Astrocyte (in vitro differentiated cells and primary cell): ENCODE data around the gene ADARB2. TPM values are rescaled to one million over a fixed set of nuclear protein-coding genes. Genes with fewer than 3 reads are reported as not detected.

Source experiments
- DNase-seq: peaks from one replicate; pipeline ENCODE4 v3.0.0-alpha.2; 2010; ENCODE audit warnings: low read depth
- FAIRE-seq: peaks from 2 replicates; lab custom pipeline; 2011; peaks lifted over from hg19 to GRCh38; lab: Jason Lieb, UNC
- H2AFZ ChIP-seq: 2 replicates; pipeline ENCODE4 v1.6.0; 2012; ENCODE audit warnings: low read depth, low read length, inconsistent platforms
- H3K27ac ChIP-seq: 2 replicates; pipeline ENCODE4 v1.5.1; 2011; ENCODE audit warnings: low read depth, low read length, inconsistent platforms
- H3K27me3 ChIP-seq: 2 replicates; pipeline ENCODE4 v1.6.0; 2011; ENCODE audit warnings: low read length, inconsistent platforms; ENCODE audit not compliant: insufficient read depth
- H3K36me3 ChIP-seq: 2 replicates; pipeline ENCODE4 v1.5.1; 2011; ENCODE audit warnings: low read length, inconsistent platforms; ENCODE audit not compliant: insufficient read depth
- H3K4me1 ChIP-seq: 2 replicates; pipeline ENCODE4 v1.5.1; 2011; ENCODE audit warnings: low read length, inconsistent platforms; ENCODE audit not compliant: insufficient read depth
- H3K4me2 ChIP-seq: 2 replicates; pipeline ENCODE4 v1.6.0; 2012; ENCODE audit warnings: low read length, inconsistent platforms
- H3K4me3 ChIP-seq: 2 replicates; pipeline ENCODE4 v1.5.1; 2011; ENCODE audit warnings: low read depth, mild to moderate bottlenecking, low read length, inconsistent platforms; ENCODE audit not compliant: insufficient read depth
- H3K79me2 ChIP-seq: 2 replicates; pipeline ENCODE4 v1.6.0; 2012; ENCODE audit warnings: mild to moderate bottlenecking, low read length, inconsistent platforms; ENCODE audit not compliant: insufficient read depth
- H3K9ac ChIP-seq: 2 replicates; pipeline ENCODE4 v1.6.0; 2012; ENCODE audit warnings: mild to moderate bottlenecking, low read length, inconsistent platforms
- H3K9me3 ChIP-seq: 2 replicates; pipeline ENCODE4 v1.5.1; 2012; ENCODE audit warnings: low read depth, mild to moderate bottlenecking, low read length, inconsistent platforms; ENCODE audit not compliant: insufficient read depth
- H4K20me1 ChIP-seq: 2 replicates; pipeline ENCODE4 v1.6.0; 2012; ENCODE audit warnings: low read length, inconsistent platforms; ENCODE audit not compliant: insufficient read depth
- H3K27ac Mint-ChIP-seq: one replicate; pipeline ENCODE4 v1.8.0; 2021; ENCODE audit warnings: mild to moderate bottlenecking, mixed read lengths; ENCODE audit not compliant: unreplicated experiment
- H3K27me3 Mint-ChIP-seq: one replicate; pipeline ENCODE4 v1.8.0; 2021; ENCODE audit warnings: low read depth, mixed read lengths; ENCODE audit not compliant: unreplicated experiment
- H3K36me3 Mint-ChIP-seq: one replicate; pipeline ENCODE4 v1.8.0; 2021; ENCODE audit warnings: low read depth, mixed read lengths; ENCODE audit not compliant: unreplicated experiment
- H3K4me1 Mint-ChIP-seq: one replicate; pipeline ENCODE4 v1.8.0; 2021; ENCODE audit warnings: low read depth, mixed read lengths; ENCODE audit not compliant: unreplicated experiment
- H3K4me3 Mint-ChIP-seq: one replicate; pipeline ENCODE4 v1.8.0; 2021; ENCODE audit warnings: mild to moderate bottlenecking, moderate library complexity, mixed read lengths; ENCODE audit not compliant: unreplicated experiment
- H3K9me3 Mint-ChIP-seq: one replicate; pipeline ENCODE4 v1.8.0; 2021; ENCODE audit warnings: mild to moderate bottlenecking, mixed read lengths; ENCODE audit not compliant: unreplicated experiment
- EZH2 ChIP-seq: IDR thresholded peaks from 2 replicates; pipeline ENCODE4 v1.6.1; 2012; ENCODE audit warnings: mild to moderate bottlenecking, low read length, inconsistent platforms; ENCODE audit not compliant: insufficient read depth
- total RNA-seq: library from RNA; stranded (reverse); gene quantifications from 2 replicates; pipeline ENCODE4 v1.2.1, GENCODE V29; 2021
- TF ChIP-seq, protein P1 (sequence below): IDR thresholded peaks from 2 replicates; pipeline ENCODE4 v1.5.1; 2011; ENCODE audit warnings: low read depth, mild to moderate bottlenecking, inconsistent platforms, low read length, moderate library complexity; ENCODE audit not compliant: insufficient read depth

Gene ADARB2
- total RNA-seq, 1 donor from 2014 or later = 0.18 TPM

DNA sequence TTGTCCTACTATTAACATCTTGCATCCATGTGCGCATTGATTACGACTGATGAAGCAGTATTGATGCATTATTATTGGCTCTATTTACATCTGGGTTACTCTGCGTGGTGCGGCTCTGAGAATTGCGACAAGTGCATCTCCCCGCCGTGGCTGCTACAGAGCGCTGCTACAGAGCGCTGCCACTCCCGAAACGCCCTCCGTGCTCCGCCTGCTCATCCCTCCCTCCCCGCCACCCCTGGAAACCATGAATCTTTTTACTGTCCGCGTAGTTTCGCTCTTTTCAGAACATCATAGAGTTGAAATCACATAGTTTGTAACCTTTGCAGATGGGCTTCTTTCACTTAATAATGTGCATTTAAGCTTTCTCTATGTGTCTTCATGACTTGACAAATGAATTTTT, 74.1 kb downstream of the ADARB2 start:
- H3K4me2 ChIP-seq = no peak overlapping the region
- no peak overlapping the region for H3K4me3 ChIP-seq
- H3K4me1 ChIP-seq = no peaks in the 10 kb centered on the region
- H3K27ac ChIP-seq = no peak overlapping the region
- H3K36me3 Mint-ChIP-seq = peaks cover 2% of the 10 kb centered on the region
- no peak for DNase-seq
- no peaks in the 10 kb centered on the region for H4K20me1 ChIP-seq
- H3K36me3 ChIP-seq = no peaks in the 10 kb centered on the region
- no peaks in the 10 kb centered on the region for H3K27me3 ChIP-seq
- no peak overlapping the region for H3K4me3 Mint-ChIP-seq
- no peak for FAIRE-seq
- H3K4me1 Mint-ChIP-seq = peaks cover 12% of the 10 kb centered on the region
- no peak overlapping the region for H3K9ac ChIP-seq
- H3K9me3 Mint-ChIP-seq = no peaks in the 10 kb centered on the region
- H3K27me3 Mint-ChIP-seq = peaks cover 15% of the 10 kb centered on the region
- H3K9me3 ChIP-seq = peaks cover 9% of the 10 kb centered on the region
- no peak overlapping the region for H3K27ac Mint-ChIP-seq
- H3K79me2 ChIP-seq = no peaks in the 10 kb centered on the region
- TF ChIP-seq, protein P1, sequence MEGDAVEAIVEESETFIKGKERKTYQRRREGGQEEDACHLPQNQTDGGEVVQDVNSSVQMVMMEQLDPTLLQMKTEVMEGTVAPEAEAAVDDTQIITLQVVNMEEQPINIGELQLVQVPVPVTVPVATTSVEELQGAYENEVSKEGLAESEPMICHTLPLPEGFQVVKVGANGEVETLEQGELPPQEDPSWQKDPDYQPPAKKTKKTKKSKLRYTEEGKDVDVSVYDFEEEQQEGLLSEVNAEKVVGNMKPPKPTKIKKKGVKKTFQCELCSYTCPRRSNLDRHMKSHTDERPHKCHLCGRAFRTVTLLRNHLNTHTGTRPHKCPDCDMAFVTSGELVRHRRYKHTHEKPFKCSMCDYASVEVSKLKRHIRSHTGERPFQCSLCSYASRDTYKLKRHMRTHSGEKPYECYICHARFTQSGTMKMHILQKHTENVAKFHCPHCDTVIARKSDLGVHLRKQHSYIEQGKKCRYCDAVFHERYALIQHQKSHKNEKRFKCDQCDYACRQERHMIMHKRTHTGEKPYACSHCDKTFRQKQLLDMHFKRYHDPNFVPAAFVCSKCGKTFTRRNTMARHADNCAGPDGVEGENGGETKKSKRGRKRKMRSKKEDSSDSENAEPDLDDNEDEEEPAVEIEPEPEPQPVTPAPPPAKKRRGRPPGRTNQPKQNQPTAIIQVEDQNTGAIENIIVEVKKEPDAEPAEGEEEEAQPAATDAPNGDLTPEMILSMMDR = no peak
- no peak for TF ChIP-seq EZH2
- H2AFZ ChIP-seq = no peak overlapping the region

DNA sequence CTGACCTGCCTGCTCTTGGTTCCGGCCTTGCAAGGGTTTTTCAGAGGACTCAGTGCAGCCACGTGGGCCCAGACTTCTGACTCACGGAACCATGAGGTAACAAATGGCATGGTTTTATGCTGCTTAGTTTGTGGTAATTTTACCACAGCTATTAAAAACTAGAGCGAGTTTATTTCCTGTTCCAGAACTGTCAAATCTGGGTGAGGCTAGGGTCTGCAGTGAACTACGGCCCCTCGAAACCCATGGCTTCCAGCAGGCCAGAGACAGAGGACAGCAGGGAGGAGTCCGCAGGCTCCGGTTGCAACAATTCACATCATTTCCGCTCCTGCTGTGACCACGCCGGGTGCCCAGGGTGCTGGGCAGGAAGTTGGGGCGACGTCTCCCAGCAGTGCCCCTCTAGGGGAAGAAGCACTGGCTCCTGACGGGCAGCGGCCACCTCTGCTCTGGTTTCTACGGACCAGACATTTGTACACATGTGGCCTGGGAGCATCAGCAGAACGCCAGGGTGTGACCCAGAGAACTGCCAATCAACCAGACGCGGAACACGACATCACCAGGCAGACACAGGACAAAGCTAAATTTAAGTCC, 74.8 kb downstream of the ADARB2 start:
- Mint-ChIP-seq H3K36me3 (peaks cover 3% of the 10 kb centered on the region), H3K4me3 (no peak overlapping the region), H3K27me3 (peaks cover 22% of the 10 kb centered on the region), H3K4me1 (peaks cover 13% of the 10 kb centered on the region), H3K9me3 (no peaks in the 10 kb centered on the region), H3K27ac (no peak overlapping the region)
- H3K27ac ChIP-seq = no peak overlapping the region
- DNase-seq = no peak
- no peak overlapping the region for H2AFZ ChIP-seq
- no peaks in the 10 kb centered on the region for H3K36me3 ChIP-seq
- no peak overlapping the region for H3K9ac ChIP-seq
- H3K4me3 ChIP-seq = no peak overlapping the region
- no peak overlapping the region for H3K4me2 ChIP-seq
- H3K27me3 ChIP-seq = no peaks in the 10 kb centered on the region
- no peaks in the 10 kb centered on the region for H3K4me1 ChIP-seq
- TF ChIP-seq, protein P1 = no peak
- no peak for TF ChIP-seq EZH2
- H3K9me3 ChIP-seq = peaks cover 9% of the 10 kb centered on the region
- FAIRE-seq = no peak
- no peaks in the 10 kb centered on the region for H4K20me1 ChIP-seq
- H3K79me2 ChIP-seq = no peaks in the 10 kb centered on the region

DNA sequence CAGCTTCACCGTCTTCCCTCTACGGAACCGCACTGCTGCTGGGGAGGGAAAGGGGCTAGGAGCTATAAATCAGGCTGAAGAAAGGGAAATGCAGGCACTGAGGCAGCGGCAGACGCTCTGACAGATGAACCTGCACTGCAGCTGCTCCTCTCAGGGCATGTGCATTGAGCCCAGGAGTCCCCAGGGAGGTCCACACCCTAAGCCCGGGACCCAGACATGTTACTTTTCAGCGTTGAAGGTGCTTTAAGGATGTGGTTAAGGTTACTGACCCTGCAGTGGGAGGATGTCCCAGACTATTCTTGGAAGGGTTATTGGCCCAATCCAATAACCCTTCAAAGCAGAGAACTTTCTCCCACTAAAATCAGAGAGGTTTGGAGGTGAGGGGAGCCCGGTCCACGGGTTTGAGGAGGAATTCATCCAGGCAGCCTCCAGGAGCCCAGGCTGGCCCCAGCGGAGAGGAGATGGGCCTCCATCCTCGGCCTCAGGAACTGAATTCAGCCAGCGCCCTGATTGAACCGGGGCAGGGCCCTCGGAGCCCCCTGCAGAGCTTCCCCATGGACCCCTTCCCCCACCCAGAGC, 75.4 kb downstream of the ADARB2 start:
- no peak overlapping the region for H3K4me3 Mint-ChIP-seq
- H3K36me3 Mint-ChIP-seq = peaks cover 3% of the 10 kb centered on the region
- Histone ChIP-seq H3K9ac (no peak overlapping the region), H3K4me1 (no peaks in the 10 kb centered on the region), H3K27me3 (no peaks in the 10 kb centered on the region), H3K36me3 (no peaks in the 10 kb centered on the region), H3K4me2 (no peak overlapping the region), H4K20me1 (no peaks in the 10 kb centered on the region), H3K79me2 (no peaks in the 10 kb centered on the region), H3K9me3 (peaks cover 9% of the 10 kb centered on the region), H3K4me3 (no peak overlapping the region), H3K27ac (no peak overlapping the region), H2AFZ (no peak overlapping the region)
- H3K27me3 Mint-ChIP-seq = peaks cover 23% of the 10 kb centered on the region
- FAIRE-seq (no peak), DNase-seq (no peak)
- no peak overlapping the region for H3K27ac Mint-ChIP-seq
- H3K4me1 Mint-ChIP-seq = peaks cover 13% of the 10 kb centered on the region
- no peaks in the 10 kb centered on the region for H3K9me3 Mint-ChIP-seq
- no peak for TF ChIP-seq EZH2
- TF ChIP-seq, protein P1 = no peak
